Hepatocyte (in vitro differentiated cells): ENCODE measurements around the gene HOXA5.

Experiments used
- CTCF ChIP-seq: fragments of 200-600 bp; sonication (generic); IDR thresholded peaks from 2 replicates; pipeline ENCODE4 v1.5.1; 2016; ENCODE audit warnings: antibody characterized with exemption, mild to moderate bottlenecking; ENCODE audit not compliant: poor library complexity
- EZH2phosphoT487 ChIP-seq: fragments of 200-600 bp; sonication (generic); IDR thresholded peaks from one replicate; pipeline ENCODE4 v1.6.1; 2018; ENCODE audit warnings: antibody characterized with exemption, mild to moderate bottlenecking, low read depth, moderate library complexity; ENCODE audit not compliant: unreplicated experiment, severe bottlenecking

GRCh38 chr7:27161214-27161720 lies 17.8 kb upstream of the HOXA5 start:
- TF ChIP-seq CTCF (no peak), EZH2phosphoT487 (no peak)
